ENCODE results near the gene CLEC3B. TPM values are rescaled to one million over a fixed set of nuclear protein-coding genes. Genes with fewer than 3 reads are reported as not detected.

Gene CLEC3B
- total RNA-seq, 1 experiment from 2014 or later: 1.8 TPM

GRCh38 chr3:44996556-44996969 is 29.5 kb upstream of the CLEC3B start:
- DNase-seq (no peak), ATAC-seq (no peak)
- Histone ChIP-seq H3K9me3 (ENCODE audit: low read length) (no peaks in the 10 kb centered on the region), H4K20me1 (ENCODE audit: low read length) (peaks cover 13% of the 10 kb centered on the region; the same call in 1 of the 2 replicates), H3K9ac (ENCODE audit: low read length) (no peak overlapping the region), H3F3A (ENCODE audit: low read length, unreplicated experiment) (peaks cover 6% of the 10 kb centered on the region), H3K79me2 (ENCODE audit: low read length) (peaks cover 39% of the 10 kb centered on the region), H2AFZ (ENCODE audit: low read length) (no peak overlapping the region), H3K4me1 (ENCODE audit: insufficient read depth, low read length) (peaks cover 42% of the 10 kb centered on the region), H3K27ac (ENCODE audit: low read length) (no peak overlapping the region), H3K4me2 (ENCODE audit: low read length) (no peak overlapping the region), H3K4me3 (ENCODE audit: low read length) (no peak overlapping the region), H3K36me3 (ENCODE audit: low read depth, low read length) (peaks cover 50% of the 10 kb centered on the region), H3K27me3 (ENCODE audit: low read length) (no peaks in the 10 kb centered on the region), H3K9me2 (replicated peaks; ENCODE audit: low read length) (no peaks in the 10 kb centered on the region)
- intact Hi-C loops (cut with micrococcal nuclease): no loop called here
- TF ChIP-seq EZH2phosphoT487 (IDR thresholded peaks at IDR 0.05; ENCODE audit: borderline replicate concordance, low read length) (no peak), CTCF (conservative IDR thresholded peaks at IDR 0.05; ENCODE audit: low read depth, low read length) (no peak), EZH2 (IDR thresholded peaks at IDR 0.05; ENCODE audit: low read length, unreplicated experiment) (no peak)
- CTCF ChIA-PET: no interaction called here
- BruUV-seq (replicated peaks): no TSS peak
- POLR2A ChIA-PET (ENCODE audit: unreplicated experiment): interaction anchor here (0.7 kb wide), 1 partner anchor 621 kb away, joined by 9 read pairs; no protein-coding TSS in a partner anchor

- Histone ChIP-seq H4K20me1 (ENCODE audit: low read length) (peaks cover 7% of the 10 kb centered on the region; the same call in 1 of the 2 replicates), H3K4me2 (ENCODE audit: low read length) (no peak overlapping the region), H3K4me1 (ENCODE audit: insufficient read depth, low read length) (peaks cover 12% of the 10 kb centered on the region), H3K79me2 (ENCODE audit: low read length) (peaks cover 22% of the 10 kb centered on the region), H3K27me3 (ENCODE audit: low read length) (no peaks in the 10 kb centered on the region), H3K27ac (ENCODE audit: low read length) (no peak overlapping the region), H3F3A (ENCODE audit: low read length, unreplicated experiment) (no peaks in the 10 kb centered on the region), H3K9me3 (ENCODE audit: low read length) (no peaks in the 10 kb centered on the region), H2AFZ (ENCODE audit: low read length) (no peak overlapping the region), H3K4me3 (ENCODE audit: low read length) (no peak overlapping the region), H3K9ac (ENCODE audit: low read length) (no peak overlapping the region), H3K9me2 (replicated peaks; ENCODE audit: low read length) (no peaks in the 10 kb centered on the region), H3K36me3 (ENCODE audit: low read depth, low read length) (peaks cover 49% of the 10 kb centered on the region)
- intact Hi-C loops (cut with micrococcal nuclease): no loop called here
- no peak for DNase-seq
- TF ChIP-seq EZH2 (IDR thresholded peaks at IDR 0.05; ENCODE audit: low read length, unreplicated experiment) (no peak), CTCF (conservative IDR thresholded peaks at IDR 0.05; ENCODE audit: low read depth, low read length) (no peak), EZH2phosphoT487 (IDR thresholded peaks at IDR 0.05; ENCODE audit: borderline replicate concordance, low read length) (no peak)
- ChIA-PET POLR2A (ENCODE audit: unreplicated experiment) (no interaction called here), CTCF (no interaction called here)
- no TSS peak for BruUV-seq (replicated peaks)
- ATAC-seq: no peak
Observed at GRCh38 chr3:44999782-45000181, 26.3 kb upstream of the CLEC3B start.

GRCh38 chr3:45000823-45001222 is 25.3 kb upstream of the CLEC3B start:
- intact Hi-C loops (cut with micrococcal nuclease): no loop called here
- H2AFZ ChIP-seq (ENCODE audit: low read length): no peak overlapping the region
- peaks cover 2% of the 10 kb centered on the region; the same call in 1 of the 2 replicates for H4K20me1 ChIP-seq (ENCODE audit: low read length)
- H3K9me2 ChIP-seq (replicated peaks; ENCODE audit: low read length): no peaks in the 10 kb centered on the region
- no peak overlapping the region for H3K9ac ChIP-seq (ENCODE audit: low read length)
- ChIA-PET CTCF (interaction anchor here (0.7 kb wide), 1 partner anchor 32 kb away, joined by 3 read pairs; no protein-coding TSS in a partner anchor), POLR2A (ENCODE audit: unreplicated experiment) (no interaction called here)
- BruUV-seq (replicated peaks): no TSS peak
- peaks cover 1% of the 10 kb centered on the region for H3K4me1 ChIP-seq (ENCODE audit: insufficient read depth, low read length)
- no peak for ATAC-seq
- no peaks in the 10 kb centered on the region for H3K27me3 ChIP-seq (ENCODE audit: low read length)
- no peak overlapping the region for H3K4me2 ChIP-seq (ENCODE audit: low read length)
- no peak overlapping the region for H3K27ac ChIP-seq (ENCODE audit: low read length)
- peaks cover 12% of the 10 kb centered on the region for H3K79me2 ChIP-seq (ENCODE audit: low read length)
- H3K4me3 ChIP-seq (ENCODE audit: low read length): no peak overlapping the region
- no peaks in the 10 kb centered on the region for H3K9me3 ChIP-seq (ENCODE audit: low read length)
- no peaks in the 10 kb centered on the region for H3F3A ChIP-seq (ENCODE audit: low read length, unreplicated experiment)
- no peak for DNase-seq
- peaks cover 56% of the 10 kb centered on the region for H3K36me3 ChIP-seq (ENCODE audit: low read depth, low read length)
- TF ChIP-seq EZH2 (IDR thresholded peaks at IDR 0.05; ENCODE audit: low read length, unreplicated experiment) (no peak), EZH2phosphoT487 (IDR thresholded peaks at IDR 0.05; ENCODE audit: borderline replicate concordance, low read length) (no peak), CTCF (conservative IDR thresholded peaks at IDR 0.05; ENCODE audit: low read depth, low read length) (no peak)
